HS-27A (cell line): Measurements from ENCODE around the gene KLRC3.
"Not testable (repeated sequence)": the region's sequence is repeated elsewhere in the genome, so short reads cannot be mapped to it uniquely, and the experiment has no call there.

ENCODE experiments used
- DNase-seq: peaks from one replicate; pipeline ENCODE4 v3.0.0-alpha.2; 2012; ENCODE audit warnings: low read depth, missing footprints

KLRC3 gene

GRCh38 chr12:10400829-10401228 lies 19.6 kb downstream of the KLRC3 start:
- no peak for DNase-seq

GRCh38 chr12:10398168-10398567 lies 22.2 kb downstream of the KLRC3 start:
- DNase-seq = no peak

- DNase-seq = no peak
Observed at GRCh38 chr12:10397296-10397695, 23.1 kb downstream of the KLRC3 start.

- not testable (repeated sequence) for DNase-seq
Observed at GRCh38 chr12:10396176-10396575, 24.2 kb downstream of the KLRC3 start.

DNA sequence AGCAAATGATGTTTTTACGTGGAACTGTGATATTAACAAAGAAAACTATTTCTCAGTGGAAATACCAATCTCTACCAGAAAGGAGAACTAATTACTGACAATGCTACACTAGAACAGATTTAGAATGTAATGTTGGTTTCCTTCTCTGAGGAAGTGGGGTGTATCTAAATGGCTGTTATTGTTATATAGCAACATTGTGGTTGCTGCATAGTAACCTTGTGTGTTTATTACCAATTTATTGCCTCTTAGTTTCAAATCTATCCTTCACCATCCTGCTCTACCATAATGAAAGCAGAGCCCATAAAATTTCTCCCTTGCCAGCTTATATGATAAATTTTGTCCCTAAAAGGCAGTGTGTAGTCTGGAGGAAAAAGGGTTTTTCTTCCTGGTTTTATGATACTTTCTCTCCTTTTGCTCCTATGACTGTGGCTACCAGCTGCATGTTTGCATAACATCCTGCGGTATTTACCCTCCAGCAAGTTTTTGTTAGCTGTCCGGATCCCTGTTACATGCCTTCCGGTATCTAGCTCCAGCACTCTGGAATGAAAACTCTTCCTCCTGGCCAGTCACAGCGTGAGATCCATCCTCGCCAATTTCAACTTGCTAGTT lies 24.9 kb downstream of the KLRC3 start:
- DNase-seq = no peak

GRCh38 chr12:10394531-10395152 lies 25.8 kb downstream of the KLRC3 start:
- not testable (repeated sequence) for DNase-seq

GRCh38 chr12:10393291-10393690 lies 27.1 kb downstream of the KLRC3 start:
- DNase-seq = no peak

DNA sequence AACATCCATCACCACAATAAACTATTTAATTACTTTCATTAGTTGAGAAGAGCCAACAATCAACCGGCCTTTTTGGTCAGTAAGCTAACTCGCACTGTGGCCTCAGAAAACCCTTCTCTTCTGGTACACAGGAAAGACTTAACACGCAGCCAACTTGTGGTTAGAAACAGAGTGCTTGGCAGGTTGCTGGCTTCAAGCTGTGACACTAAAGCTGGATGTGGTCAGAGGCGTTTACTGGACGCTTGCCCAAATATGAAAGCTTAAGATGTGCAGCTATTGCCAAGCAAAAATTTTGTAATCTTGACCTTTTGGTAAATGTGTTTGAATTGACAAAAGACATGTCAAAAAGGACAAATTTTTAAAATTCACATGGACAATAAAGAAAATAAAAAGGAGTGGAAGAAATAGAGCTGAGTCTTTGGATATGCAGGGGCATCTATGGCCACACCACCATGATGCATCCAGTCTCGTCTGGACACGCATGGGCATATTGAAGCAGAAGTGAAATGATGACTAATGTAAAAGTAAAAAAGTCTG lies 27.9 kb downstream of the KLRC3 start:
- DNase-seq = peak; percentile 76

- not testable (repeated sequence) for DNase-seq
Observed at GRCh38 chr12:10390991-10391390, 29.4 kb downstream of the KLRC3 start.

DNA sequence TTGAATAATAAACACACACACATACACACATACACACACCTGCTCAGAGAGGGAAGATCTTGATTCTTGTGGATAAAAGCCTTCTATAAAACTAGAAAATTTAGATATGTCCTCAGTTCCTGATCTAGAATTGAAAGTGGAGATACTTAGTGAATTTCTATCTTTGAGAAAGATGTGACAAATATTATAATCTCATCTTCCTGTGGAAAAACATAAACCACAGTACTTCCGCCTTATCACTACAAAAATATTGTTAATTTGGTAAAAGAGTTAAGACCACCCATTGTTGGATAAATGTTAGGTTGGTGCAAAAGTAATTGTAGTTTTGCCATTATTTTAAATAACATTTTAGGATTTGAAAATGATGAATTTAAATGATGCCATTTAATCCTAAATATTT lies 30.5 kb downstream of the KLRC3 start, which contains the start of gene KLRK1:
Gene KLRK1 (minus strand): TSS at position 138 of the 400 bp plus-strand sequence. CDS start 1,231 bp downstream, outside the sequence.
- no peak for DNase-seq

- no peak for DNase-seq
Observed at GRCh38 chr12:10388624-10389413, 31.6 kb downstream of the KLRC3 start.

- not testable (repeated sequence) for DNase-seq
Observed at GRCh38 chr12:10387498-10387897, 32.9 kb downstream of the KLRC3 start.

DNA sequence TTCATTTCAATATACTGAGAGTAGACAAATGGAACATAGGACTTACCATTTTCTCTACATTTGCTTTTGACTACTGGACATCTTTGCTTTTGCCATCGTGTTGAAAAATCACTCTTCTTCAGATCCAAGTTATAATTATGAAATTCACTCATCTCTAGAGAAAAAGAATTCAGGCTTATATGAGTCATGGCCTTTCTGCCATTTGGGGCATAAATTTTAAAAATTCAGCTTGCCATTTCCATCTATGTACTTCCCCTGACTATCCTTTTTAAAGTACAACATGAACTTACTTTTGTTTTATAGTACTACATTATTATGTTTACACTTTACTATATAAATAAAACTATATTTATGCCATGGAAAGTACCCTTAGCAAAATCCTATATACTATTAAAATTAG lies 33.5 kb downstream of the KLRC3 start:
- no peak for DNase-seq

DNA sequence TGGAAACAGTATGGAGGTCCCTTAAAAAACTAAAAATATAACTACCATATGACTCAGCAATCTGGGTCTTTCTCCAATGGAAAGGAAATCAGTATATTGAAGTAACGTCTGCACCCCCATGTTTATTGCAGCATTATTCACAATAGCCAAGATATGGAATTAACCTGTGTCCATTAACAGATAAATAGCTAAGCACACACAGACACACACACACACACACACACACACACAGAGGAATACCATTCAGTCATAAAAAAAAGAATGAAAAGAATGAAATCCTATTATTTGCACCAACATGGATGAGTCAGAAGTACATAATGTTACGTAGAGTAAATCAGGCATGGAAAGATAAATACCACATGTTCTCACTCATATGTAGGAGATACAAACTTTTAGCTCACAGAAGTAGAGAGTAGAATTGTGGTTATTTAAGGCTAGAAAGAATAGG lies 35.2 kb downstream of the KLRC3 start:
- no peak for DNase-seq

- DNase-seq = no peak
Observed at GRCh38 chr12:10384191-10384590, 36.2 kb downstream of the KLRC3 start.

DNA sequence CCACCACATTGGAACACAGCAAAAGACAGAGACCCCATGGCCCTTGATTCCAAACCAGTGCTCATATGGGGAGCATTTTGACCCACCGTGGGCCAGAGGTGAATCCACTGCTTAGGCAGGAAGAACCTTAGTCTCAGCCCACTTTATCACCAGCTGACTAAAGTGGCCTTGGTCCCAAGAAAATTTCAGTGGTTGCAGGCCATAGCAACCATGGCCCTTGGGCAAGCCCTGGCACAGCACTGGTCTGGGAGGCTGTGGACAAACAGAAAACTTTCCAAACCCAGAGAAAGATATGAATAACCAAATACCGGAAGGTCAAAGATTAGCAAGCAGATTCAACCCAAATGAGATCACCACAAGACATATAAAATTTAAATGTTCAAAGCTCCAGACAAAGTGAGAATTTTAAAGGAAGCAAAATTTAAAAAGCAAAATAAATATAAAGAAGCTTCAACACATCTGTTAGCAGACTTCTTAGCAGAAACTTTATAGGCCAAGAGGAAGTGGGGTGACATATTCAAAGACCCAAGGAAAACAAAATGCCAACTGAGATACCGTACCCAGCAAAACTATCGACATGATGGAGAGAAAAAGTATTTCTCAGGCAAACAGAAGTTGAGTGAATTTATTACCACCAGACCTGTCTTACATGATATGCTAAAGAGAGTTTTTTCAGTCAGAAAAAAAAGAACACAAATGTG lies 38.3 kb downstream of the KLRC3 start:
- no peak for DNase-seq

GRCh38 chr12:10378737-10379136 lies 41.7 kb downstream of the KLRC3 start:
- not testable (repeated sequence) for DNase-seq

DNA sequence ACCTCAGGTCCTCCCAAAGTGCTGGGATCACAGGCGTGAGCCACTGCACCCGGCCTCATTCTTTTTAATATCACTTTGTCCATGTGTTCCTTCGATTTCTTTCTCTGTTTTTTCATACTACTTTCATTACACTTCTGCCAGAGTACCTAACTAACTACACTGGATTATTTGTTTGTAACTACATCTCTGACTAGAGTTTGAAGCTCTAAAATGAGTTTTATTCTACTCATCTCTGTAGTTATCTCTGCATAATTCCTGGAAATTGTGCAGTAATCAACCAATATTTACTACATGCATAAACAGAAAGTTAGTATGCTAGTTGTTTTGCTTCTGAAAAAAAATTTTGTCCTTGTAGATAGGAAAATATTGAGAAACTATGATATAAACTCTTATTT lies 45.8 kb downstream of the KLRC3 start:
- DNase-seq = no peak

GRCh38 chr12:10372559-10372958 lies 47.8 kb downstream of the KLRC3 start:
- no peak for DNase-seq

GRCh38 chr12:10371893-10372535 lies 48.4 kb downstream of the KLRC3 start:
- not testable (repeated sequence) for DNase-seq
